GM23248 (cell line): ENCODE data around the gene HRH3.

Source experiments
- EZH2 ChIP-seq: fragments of 200-600 bp; sonication (generic); IDR thresholded peaks from 2 replicates; pipeline ENCODE4 v1.6.1; 2018; ENCODE audit warnings: antibody characterized with exemption, mild to moderate bottlenecking; ENCODE audit not compliant: insufficient read depth, poor library complexity, severe bottlenecking
- EZH2phosphoT487 ChIP-seq: fragments of 200-600 bp; sonication (generic); IDR thresholded peaks from 2 replicates; pipeline ENCODE4 v1.6.1; 2018; ENCODE audit warnings: antibody characterized with exemption, moderate library complexity, mild to moderate bottlenecking, low read depth; ENCODE audit not compliant: insufficient read depth

DNA sequence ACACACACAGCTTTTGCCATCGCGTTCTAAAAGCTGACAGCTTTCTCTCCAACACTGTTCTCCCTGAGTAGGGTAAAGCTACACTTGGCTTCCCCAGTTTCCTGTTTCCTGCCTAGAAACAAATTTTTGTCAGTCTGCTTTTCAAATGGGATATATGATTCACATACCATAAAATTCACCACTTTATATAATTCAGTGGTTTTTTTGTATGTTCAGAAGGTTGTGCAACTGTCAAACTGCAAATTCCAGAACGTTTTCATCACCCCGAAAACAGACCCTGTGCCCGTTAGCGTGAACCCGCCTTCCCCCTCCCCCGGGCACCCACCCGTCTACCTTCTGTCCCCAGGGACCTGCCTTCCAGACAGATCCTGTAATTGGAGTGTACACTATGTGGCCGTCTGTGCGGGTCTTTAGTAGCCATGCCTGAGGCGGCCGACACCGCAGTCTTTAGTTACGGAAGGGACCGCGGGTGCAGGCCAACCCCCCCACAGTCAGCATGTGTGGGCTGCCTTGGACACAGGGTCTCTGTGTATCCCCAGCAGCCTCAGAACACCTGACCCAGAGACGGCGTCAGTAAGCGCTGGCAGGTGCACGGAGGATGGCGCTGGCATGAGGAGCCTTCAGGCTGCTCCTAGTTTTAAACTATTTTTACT is 16.6 kb downstream of the HRH3 start:
- TF ChIP-seq EZH2 (no peak), EZH2phosphoT487 (no peak)
